ENCODE measurements around the gene IL23A.

- TF ChIP-seq CTCF (IDR thresholded peaks at IDR 0.05), result no peak
- no peak for TF ChIP-seq POLR2AphosphoS5 (IDR thresholded peaks at IDR 0.05)
- TF ChIP-seq EP300 (IDR thresholded peaks at IDR 0.05), result no peak
- no peak for TF ChIP-seq POLR2A (IDR thresholded peaks at IDR 0.05)
Measured at GRCh38 chr12:56334490-56334793, 4.2 kb upstream of the IL23A start.

Data from gastroesophageal sphincter (tissue), 3 donors.